Measurements from ENCODE around the gene IGIP. TPM values are rescaled to one million over a fixed set of nuclear protein-coding genes. Genes with fewer than 3 reads are reported as not detected.

IGIP gene
- polyA plus RNA-seq, 1 of the 3 experiments (the other 2 are of a cell fraction), result 0.72 TPM

GRCh38 chr5:140145256-140145655, 19.5 kb downstream of the IGIP start:
- Histone ChIP-seq H3K4me3 (ENCODE audit: low read depth in 2 of 2, low read length in 1 of 2) (no peak overlapping the region), H3K4me2 (peak overlapping the region; percentile 63; the same call in 1 of the 2 replicates), H4K20me1 (ENCODE audit: insufficient read depth) (peaks cover 24% of the 10 kb centered on the region), H2AFZ (ENCODE audit: low read depth) (no peak overlapping the region), H3K9me3 (no peaks in the 10 kb centered on the region), H3K27ac (ENCODE audit: low read depth in 2 of 2, low read length in 1 of 2) (no peak overlapping the region), H3F3A (replicated peaks; ENCODE audit: insufficient read depth) (peaks cover 7% of the 10 kb centered on the region), H3K9me2 (no peaks in the 10 kb centered on the region), H3K36me3 (replicated peaks in 1 of 2; ENCODE audit: control insufficient read depth in 1 of 2, insufficient read depth in 2 of 2, low read length in 1 of 2) (no peaks in the 10 kb centered on the region), H3K27me3 (ENCODE audit: insufficient read depth) (no peaks in the 10 kb centered on the region), H3K79me2 (ENCODE audit: insufficient read depth) (no peaks in the 10 kb centered on the region), H3K4me1 (ENCODE audit: control insufficient read depth in 1 of 2, insufficient read depth in 2 of 2, low read depth in 1 of 2, low read length in 1 of 2) (peaks cover 0 to 8% of the 10 kb centered on the region in 2 experiments; a peak in 1 of 4 replicates), H3K9ac (no peak overlapping the region)
- CTCF ChIA-PET, result interaction anchor here (0.6 to 8.0 kb wide), 31 partner anchors 11 to 553 kb away, joined by 3 to 166 read pairs (median 5); partner anchors contain the start of gene PURA
- POLR2A ChIA-PET, result no interaction called here
- TF ChIP-seq CHD2 (IDR thresholded peaks at IDR 0.05; ENCODE audit: low read length, partially characterized antibody), result no peak
- no peak for TF ChIP-seq TAF1 (IDR thresholded peaks at IDR 0.05; ENCODE audit: borderline replicate concordance, low read depth, low read length)
- TF ChIP-seq FOXM1 (IDR thresholded peaks at IDR 0.05; ENCODE audit: low read depth), result no peak
- no peak for TF ChIP-seq MXI1 (IDR thresholded peaks at IDR 0.05; ENCODE audit: low read depth, low read length)
- TF ChIP-seq MAX (IDR thresholded peaks at IDR 0.05; ENCODE audit: low read depth), result no peak
- TF ChIP-seq CTCF (IDR thresholded peaks at IDR 0.05), result no peak
- no peak for TF ChIP-seq JUND (IDR thresholded peaks at IDR 0.05)
- TF ChIP-seq RXRA (IDR thresholded peaks at IDR 0.05; ENCODE audit: borderline replicate concordance, low read depth), result no peak
- TF ChIP-seq PBX3 (IDR thresholded peaks at IDR 0.05), result no peak
- no peak for TF ChIP-seq RFX5 (IDR thresholded peaks at IDR 0.05; ENCODE audit: low read length)
- no peak for TF ChIP-seq ELF1 (IDR thresholded peaks at IDR 0.05)
- TF ChIP-seq MEF2A (IDR thresholded peaks at IDR 0.05; ENCODE audit: borderline replicate concordance, low read depth), result no peak
- TF ChIP-seq REST (IDR thresholded peaks at IDR 0.05; ENCODE audit: low read depth, low read length), result no peak
- no peak for TF ChIP-seq TEAD4 (IDR thresholded peaks at IDR 0.05; ENCODE audit: borderline replicate concordance, insufficient read depth)
- TF ChIP-seq RCOR1 (IDR thresholded peaks at IDR 0.05; ENCODE audit: low read length), result no peak
- no peak for TF ChIP-seq FOSL2 (IDR thresholded peaks at IDR 0.05; ENCODE audit: borderline replicate concordance, low read depth)
- DNase-seq, result no peak
- 90% methylated on average over 3 of the region's 3 CpGs for WGBS (ENCODE audit: low lambda C conversion rate)
